ENCODE results near the gene PARP2.

PARP2 gene

DNA sequence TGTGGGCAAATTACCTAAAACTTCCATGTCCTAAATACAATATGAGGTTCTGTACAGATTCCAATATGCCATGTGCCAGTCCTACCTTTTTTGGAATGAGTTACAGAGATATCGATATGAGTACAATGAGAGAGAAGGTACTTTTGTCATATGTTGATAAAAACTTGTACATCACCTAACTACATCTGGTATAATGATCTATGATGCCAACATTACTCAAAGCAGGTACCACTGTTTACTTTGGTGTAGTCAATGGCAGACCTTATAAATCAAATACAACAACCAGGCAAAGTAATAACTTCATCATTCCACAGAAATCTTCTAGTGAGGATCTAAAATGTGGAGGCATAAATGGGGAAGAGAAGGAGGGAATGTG lies 57.1 kb downstream of the PARP2 start:
- Histone ChIP-seq H3K36me3 (ENCODE audit: control insufficient read depth, insufficient read depth, low read length) (peaks cover 58% of the 10 kb centered on the region), H3K4me1 (ENCODE audit: control insufficient read depth, insufficient read depth, low read length) (no peaks in the 10 kb centered on the region), H3K9ac (ENCODE audit: low read depth, low read length) (no peak overlapping the region), H3K27ac (ENCODE audit: low read depth, low read length) (peak overlapping the region; percentile 36), H3K27me3 (ENCODE audit: control insufficient read depth, insufficient read depth, low read length) (no peaks in the 10 kb centered on the region), H3K9me3 (ENCODE audit: control insufficient read depth, insufficient read depth, low read length) (no peaks in the 10 kb centered on the region), H3K4me3 (ENCODE audit: low read depth, low read length) (no peak overlapping the region)

DNA sequence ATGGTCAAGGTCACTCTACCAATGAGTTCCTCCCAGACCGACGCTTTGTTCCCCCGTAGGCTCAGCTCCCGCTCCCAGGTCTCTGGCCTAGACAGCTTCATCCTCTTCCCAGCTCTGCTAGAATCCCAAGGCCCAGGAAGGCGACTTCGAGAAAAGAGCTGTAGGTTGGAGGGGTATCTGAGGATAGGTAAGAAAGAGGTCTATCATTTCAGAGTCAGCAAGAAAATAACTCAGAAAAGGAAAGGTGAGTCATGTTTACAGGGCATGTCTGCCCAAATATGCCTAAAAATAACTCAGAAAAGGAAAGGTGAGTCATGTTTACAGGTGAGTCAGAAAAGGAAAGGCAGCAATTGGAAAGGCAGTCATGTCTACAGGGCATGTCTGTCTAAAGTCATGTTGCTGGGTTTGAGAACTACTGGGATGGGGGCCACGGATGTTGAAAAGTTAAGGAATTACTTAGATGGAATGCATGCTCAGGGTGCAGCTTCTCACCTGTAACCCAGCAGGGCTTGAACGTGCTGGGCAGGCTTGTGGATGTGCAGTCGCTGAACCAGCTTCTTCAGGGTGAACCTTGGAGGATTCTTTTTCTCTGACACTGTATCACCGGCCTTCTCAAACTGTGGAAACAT lies 57.6 kb downstream of the PARP2 start:
- H3K27me3 ChIP-seq (ENCODE audit: control insufficient read depth, insufficient read depth, low read length): no peaks in the 10 kb centered on the region
- H3K9ac ChIP-seq (ENCODE audit: low read depth, low read length): no peak overlapping the region
- peaks cover 56% of the 10 kb centered on the region for H3K36me3 ChIP-seq (ENCODE audit: control insufficient read depth, insufficient read depth, low read length)
- H3K27ac ChIP-seq (ENCODE audit: low read depth, low read length): peak overlapping the region; percentile 42
- H3K4me3 ChIP-seq (ENCODE audit: low read depth, low read length): no peak overlapping the region
- H3K9me3 ChIP-seq (ENCODE audit: control insufficient read depth, insufficient read depth, low read length): no peaks in the 10 kb centered on the region
- H3K4me1 ChIP-seq (ENCODE audit: control insufficient read depth, insufficient read depth, low read length): no peaks in the 10 kb centered on the region

DNA sequence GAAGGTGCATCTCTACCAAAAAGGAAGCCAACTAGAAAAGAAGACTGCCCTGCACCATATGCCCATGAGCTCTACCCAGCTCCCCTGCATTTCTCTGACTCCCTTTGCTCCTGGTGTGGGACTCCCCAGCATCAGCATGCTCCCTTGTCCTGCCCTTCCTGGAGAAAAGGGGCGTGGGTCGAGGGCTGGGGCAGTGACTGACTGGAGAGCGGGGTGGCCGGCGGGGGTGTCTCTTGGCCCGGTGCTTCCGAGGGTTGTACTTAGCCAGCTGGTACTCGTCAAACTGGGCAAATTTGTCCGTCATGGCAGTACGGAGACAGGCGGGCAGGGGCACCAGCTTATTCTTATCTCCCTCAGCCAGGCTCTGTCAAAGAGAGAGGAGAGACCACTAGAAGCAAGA lies 60.1 kb downstream of the PARP2 start:
- H3K4me1 ChIP-seq (ENCODE audit: control insufficient read depth, insufficient read depth, low read length): no peaks in the 10 kb centered on the region
- H3K27ac ChIP-seq (ENCODE audit: low read depth, low read length): no peak overlapping the region
- peaks cover 63% of the 10 kb centered on the region for H3K36me3 ChIP-seq (ENCODE audit: control insufficient read depth, insufficient read depth, low read length)
- no peak overlapping the region for H3K9ac ChIP-seq (ENCODE audit: low read depth, low read length)
- no peaks in the 10 kb centered on the region for H3K27me3 ChIP-seq (ENCODE audit: control insufficient read depth, insufficient read depth, low read length)
- no peak overlapping the region for H3K4me3 ChIP-seq (ENCODE audit: low read depth, low read length)
- no peaks in the 10 kb centered on the region for H3K9me3 ChIP-seq (ENCODE audit: control insufficient read depth, insufficient read depth, low read length)
